Thoracic aorta (tissue), 2 donors: Measurements from ENCODE around the gene ZNF574. TPM values are rescaled to one million over a fixed set of nuclear protein-coding genes. Genes with fewer than 3 reads are reported as not detected.

Experiments
- ATAC-seq: fragments of 150-250 bp; one replicate; pipeline ENCODE4 v1.8.0; 2017; ENCODE audit warnings: low read depth; ENCODE audit not compliant: insufficient number of reproducible peaks, low FRiP score
- DNase-seq: peaks from one replicate; pipeline ENCODE4 v3.0.0-alpha.2; 2020; ENCODE audit warnings: low spot score
- H3K27ac ChIP-seq, 2 donors: fragments of 200-600 bp; sonication (generic); 1 replicate in 1 of 2; 2 replicates in 1 of 2; pipeline ENCODE4 v1.5.1; 2016; ENCODE audit warnings: mild to moderate bottlenecking in 2 of 2, moderate library complexity in 2 of 2
- H3K27me3 ChIP-seq: fragments of 200-600 bp; sonication (generic); replicated peaks from 2 replicates; pipeline ENCODE4 v1.6.0; 2016; ENCODE audit warnings: mild to moderate bottlenecking; ENCODE audit not compliant: insufficient read depth
- H3K36me3 ChIP-seq: fragments of 200-600 bp; sonication (generic); one replicate; pipeline ENCODE4 v1.5.1; 2016
- H3K4me1 ChIP-seq, 2 donors: fragments of 200-600 bp; sonication (generic); 1 replicate in 1 of 2; 2 replicates in 1 of 2; pipeline versions ENCODE4 v1.5.1 to v1.6.0; 2016; ENCODE audit warnings: low read depth in 2 of 2, mild to moderate bottlenecking in 1 of 2; ENCODE audit not compliant: control insufficient read depth in 1 of 2
- H3K4me3 ChIP-seq: fragments of 200-600 bp; sonication (generic); 2 replicates; pipeline ENCODE4 v1.5.1; 2016; ENCODE audit warnings: mild to moderate bottlenecking
- H3K9me3 ChIP-seq: fragments of 200-600 bp; sonication (generic); 2 replicates; pipeline ENCODE4 v1.5.1; 2016
- CTCF ChIP-seq: fragments of 200-600 bp; sonication (generic); IDR thresholded peaks from one replicate; pipeline ENCODE4 v1.5.1; 2019; ENCODE audit warnings: antibody characterized with exemption
- total RNA-seq, 2 donors: library from RNA; depleted of rRNA; stranded (reverse); fragments of >200 nt; gene quantifications; one replicate each; pipeline versions ENCODE4 v1.1.0 to v1.2.3, GENCODE V29; 2016

Gene ZNF574
- total RNA-seq, 2 donors from 2014 or later: 20.4 to 24.2 TPM

GRCh38 chr19:42086188-42086736 lies 10.3 kb downstream of the ZNF574 start:
- DNase-seq (no peak), ATAC-seq (no peak)
- no peak for TF ChIP-seq CTCF
- Histone ChIP-seq H3K27ac (no peak overlapping the region), H3K4me3 (no peak overlapping the region), H3K27me3 (no peaks in the 10 kb centered on the region), H3K9me3 (no peaks in the 10 kb centered on the region), H3K36me3 (peaks cover 7% of the 10 kb centered on the region), H3K4me1 (peaks cover 5 to 17% of the 10 kb centered on the region in 2 donors)

GRCh38 chr19:42086770-42087550 lies 11.0 kb downstream of the ZNF574 start:
- ATAC-seq (no peak), DNase-seq (no peak)
- Histone ChIP-seq H3K27ac (no peak overlapping the region), H3K4me3 (no peak overlapping the region), H3K9me3 (no peaks in the 10 kb centered on the region), H3K36me3 (no peaks in the 10 kb centered on the region), H3K4me1 (peaks cover 5 to 17% of the 10 kb centered on the region in 2 donors), H3K27me3 (no peaks in the 10 kb centered on the region)
- no peak for TF ChIP-seq CTCF

- DNase-seq (no peak), ATAC-seq (peak; percentile 36)
- TF ChIP-seq CTCF: no peak
- Histone ChIP-seq H3K9me3 (no peaks in the 10 kb centered on the region), H3K4me3 (peak overlapping the region; percentile 54), H3K27ac (peak overlapping the region in 1 of 2 donors; percentile 55), H3K36me3 (no peaks in the 10 kb centered on the region), H3K4me1 (peaks cover 5 to 17% of the 10 kb centered on the region in 2 donors), H3K27me3 (no peaks in the 10 kb centered on the region)
Observed at GRCh38 chr19:42088471-42089190, 12.7 kb downstream of the ZNF574 start.

- Histone ChIP-seq H3K36me3 (no peaks in the 10 kb centered on the region), H3K4me3 (peak overlapping the region; percentile 54), H3K4me1 (peaks cover 5 to 17% of the 10 kb centered on the region in 2 donors), H3K27me3 (no peaks in the 10 kb centered on the region), H3K27ac (peak overlapping the region in 1 of 2 donors; percentile 55), H3K9me3 (no peaks in the 10 kb centered on the region)
- no peak for TF ChIP-seq CTCF
- ATAC-seq (no peak), DNase-seq (no peak)
Observed at GRCh38 chr19:42089191-42089750, 13.3 kb downstream of the ZNF574 start.

GRCh38 chr19:42089772-42090171 lies 13.8 kb downstream of the ZNF574 start:
- no peak for ATAC-seq
- no peak for TF ChIP-seq CTCF

More at GRCh38 chr19:42089772-42090171, 13.8 kb downstream of the ZNF574 start:
- Histone ChIP-seq H3K4me3 (no peak overlapping the region), H3K36me3 (no peaks in the 10 kb centered on the region), H3K27ac (no peak overlapping the region), H3K4me1 (peaks cover 5 to 17% of the 10 kb centered on the region in 2 donors), H3K9me3 (no peaks in the 10 kb centered on the region), H3K27me3 (no peaks in the 10 kb centered on the region)
- no peak for DNase-seq
